Coronary artery (tissue), 2 donors: ENCODE data around the gene TFAP2D.

Experiments
- DNase-seq: peaks from one replicate; pipeline ENCODE4 v3.0.0-alpha.2; 2017; ENCODE audit warnings: low spot score
- H3K27ac ChIP-seq, 2 donors: fragments of 200-600 bp; sonication (generic); one replicate each; pipeline ENCODE4 v1.5.1; 2016 to 2019
- H3K4me3 ChIP-seq: fragments of 200-600 bp; sonication (generic); 2 replicates; pipeline ENCODE4 v1.5.1; 2016; ENCODE audit warnings: mild to moderate bottlenecking, moderate library complexity
- TF ChIP-seq, protein P1 (sequence below): fragments of 200-600 bp; sonication (generic); IDR thresholded peaks from one replicate; pipeline ENCODE4 v1.5.1; 2019; ENCODE audit warnings: antibody characterized with exemption

The TFAP2D gene

GRCh38 chr6:50818673-50819072 lies 105.3 kb downstream of the TFAP2D start, which contains the start of gene TFAP2B:
Gene TFAP2B, plus strand, starts transcription at chr6:50818871. Its CDS starts 21 bp downstream, at chr6:50818892.
- Histone ChIP-seq H3K4me3 (peak within 1 kb of the TSS; percentile 63), H3K27ac (no peak within 1 kb of the TSS)
- no peak for DNase-seq
- TF ChIP-seq, protein P1, sequence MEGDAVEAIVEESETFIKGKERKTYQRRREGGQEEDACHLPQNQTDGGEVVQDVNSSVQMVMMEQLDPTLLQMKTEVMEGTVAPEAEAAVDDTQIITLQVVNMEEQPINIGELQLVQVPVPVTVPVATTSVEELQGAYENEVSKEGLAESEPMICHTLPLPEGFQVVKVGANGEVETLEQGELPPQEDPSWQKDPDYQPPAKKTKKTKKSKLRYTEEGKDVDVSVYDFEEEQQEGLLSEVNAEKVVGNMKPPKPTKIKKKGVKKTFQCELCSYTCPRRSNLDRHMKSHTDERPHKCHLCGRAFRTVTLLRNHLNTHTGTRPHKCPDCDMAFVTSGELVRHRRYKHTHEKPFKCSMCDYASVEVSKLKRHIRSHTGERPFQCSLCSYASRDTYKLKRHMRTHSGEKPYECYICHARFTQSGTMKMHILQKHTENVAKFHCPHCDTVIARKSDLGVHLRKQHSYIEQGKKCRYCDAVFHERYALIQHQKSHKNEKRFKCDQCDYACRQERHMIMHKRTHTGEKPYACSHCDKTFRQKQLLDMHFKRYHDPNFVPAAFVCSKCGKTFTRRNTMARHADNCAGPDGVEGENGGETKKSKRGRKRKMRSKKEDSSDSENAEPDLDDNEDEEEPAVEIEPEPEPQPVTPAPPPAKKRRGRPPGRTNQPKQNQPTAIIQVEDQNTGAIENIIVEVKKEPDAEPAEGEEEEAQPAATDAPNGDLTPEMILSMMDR: no peak

DNA sequence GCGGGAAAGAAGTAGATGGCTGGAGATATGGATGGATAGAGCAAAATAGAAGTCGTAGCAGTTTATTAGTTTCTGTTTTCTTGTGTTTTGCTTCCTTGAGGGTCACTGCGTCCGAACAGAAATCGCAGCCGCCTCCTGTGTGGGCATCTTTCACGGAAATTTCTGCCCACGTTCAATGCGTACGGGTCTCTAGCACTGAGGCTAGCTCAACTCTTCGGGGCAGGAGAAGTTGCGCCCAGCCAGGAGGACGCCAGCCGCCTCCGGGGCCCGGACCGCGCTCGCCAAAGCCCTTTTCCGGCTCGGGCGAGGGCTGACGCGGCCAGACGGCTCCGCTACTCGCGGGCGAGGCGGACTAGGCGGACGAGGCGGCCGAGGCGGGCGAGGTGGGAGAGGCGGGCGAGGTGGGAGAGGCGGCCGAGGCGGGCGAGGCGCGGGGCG lies 106.2 kb downstream of the TFAP2D start:
- DNase-seq: no peak
- Histone ChIP-seq H3K4me3 (peak overlapping the region; percentile 63), H3K27ac (no peak overlapping the region)
- TF ChIP-seq, protein P1: no peak

- peak overlapping the region; percentile 63 for H3K4me3 ChIP-seq
- TF ChIP-seq, protein P1: no peak
- H3K27ac ChIP-seq: no peak overlapping the region
- DNase-seq: no peak
These were observed 106.9 kb downstream of the TFAP2D start for GRCh38 chr6:50819904-50820868.

GRCh38 chr6:50820869-50821264 lies 107.5 kb downstream of the TFAP2D start:
- DNase-seq: no peak

GRCh38 chr6:50821441-50822077 lies 108.2 kb downstream of the TFAP2D start:
- DNase-seq: no peak
- TF ChIP-seq, protein P1: no peak
- Histone ChIP-seq H3K27ac (no peak overlapping the region), H3K4me3 (no peak overlapping the region)

More at GRCh38 chr6:50820869-50821264, 107.5 kb downstream of the TFAP2D start:
- Histone ChIP-seq H3K27ac (no peak overlapping the region), H3K4me3 (peak overlapping the region; percentile 63)
- TF ChIP-seq, protein P1: no peak

DNA sequence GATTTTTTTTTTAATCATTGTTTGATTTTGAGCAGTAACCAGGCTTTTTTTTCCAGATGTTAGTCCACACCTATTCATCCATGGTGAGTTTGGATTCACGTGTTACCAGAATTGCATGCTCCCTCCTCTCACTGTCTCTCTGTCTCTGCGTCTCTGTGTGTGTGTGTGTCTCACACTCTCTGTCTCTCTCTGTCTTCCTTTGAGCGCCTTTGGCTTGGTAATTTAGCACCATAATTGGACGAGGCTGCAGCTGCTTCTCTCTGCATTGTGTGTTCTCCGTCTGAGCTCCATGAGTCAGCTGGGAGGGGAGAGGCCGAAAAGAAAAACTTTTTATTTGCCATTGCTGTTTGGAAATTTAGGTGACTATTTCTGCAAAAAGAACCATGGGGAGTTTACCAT lies 108.8 kb downstream of the TFAP2D start:
- no peak overlapping the region for H3K27ac ChIP-seq
- TF ChIP-seq, protein P1: no peak
- DNase-seq: no peak
- H3K4me3 ChIP-seq: no peak overlapping the region
